NOMO-1 treated with DMSO at 0.1 percent for 48 hours (cell line): ENCODE results near the gene LRP1B.

Source experiments
- DNase-seq: peaks from one replicate; lab custom pipeline; 2025; ENCODE audit not compliant: unreplicated experiment; lab: John Stamatoyannopoulos, UW

The LRP1B gene

DNA sequence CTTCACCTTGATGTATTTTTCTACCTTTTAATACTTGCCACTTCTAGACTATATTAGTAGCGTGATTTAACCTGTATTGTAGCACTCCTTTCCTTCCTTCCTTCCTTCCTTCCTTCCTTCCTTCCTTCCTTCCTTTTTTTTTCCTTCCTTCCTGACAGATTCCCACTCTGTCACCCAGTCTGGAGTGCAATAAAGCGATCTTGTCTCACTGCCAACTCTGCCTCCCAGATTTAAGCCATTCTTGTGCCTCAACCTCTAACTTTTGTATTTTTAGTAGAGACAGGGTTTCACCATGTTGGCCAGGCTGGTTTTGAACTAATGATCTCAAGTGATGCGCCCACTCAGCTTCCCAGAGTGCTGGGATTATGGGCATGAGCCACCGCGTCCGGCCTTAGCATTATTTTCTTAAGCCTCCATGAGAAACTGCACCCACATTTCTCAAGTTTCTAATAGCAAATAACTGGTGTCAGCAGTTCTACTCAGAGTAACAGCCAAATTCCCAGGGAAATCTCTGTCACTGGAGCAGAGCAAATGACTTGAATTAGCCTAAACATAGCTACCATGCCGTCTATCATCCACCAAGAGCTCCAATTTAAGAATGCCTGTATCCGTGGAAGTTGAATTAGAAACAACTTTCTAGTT is 529.2 kb downstream of the LRP1B start:
- no peak for DNase-seq

DNA sequence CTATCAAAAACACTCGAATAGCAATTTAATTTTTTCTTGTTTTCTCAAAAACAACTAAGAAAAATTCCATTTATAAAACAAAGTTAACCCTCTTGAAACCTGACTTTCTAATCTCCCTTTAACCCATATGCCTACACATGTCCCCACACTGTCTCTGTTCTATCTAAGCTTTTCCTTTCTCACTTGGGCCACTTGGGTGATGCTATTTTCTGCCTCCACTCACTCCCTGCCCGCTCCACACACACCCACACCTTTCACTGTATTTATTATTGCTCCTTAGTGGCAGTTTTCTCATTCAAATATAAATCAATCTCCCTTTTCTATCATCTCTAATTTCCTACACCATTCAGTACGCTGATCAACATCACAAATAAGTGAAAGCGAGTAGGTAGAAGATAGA is 531.1 kb downstream of the LRP1B start:
- no peak for DNase-seq

DNA sequence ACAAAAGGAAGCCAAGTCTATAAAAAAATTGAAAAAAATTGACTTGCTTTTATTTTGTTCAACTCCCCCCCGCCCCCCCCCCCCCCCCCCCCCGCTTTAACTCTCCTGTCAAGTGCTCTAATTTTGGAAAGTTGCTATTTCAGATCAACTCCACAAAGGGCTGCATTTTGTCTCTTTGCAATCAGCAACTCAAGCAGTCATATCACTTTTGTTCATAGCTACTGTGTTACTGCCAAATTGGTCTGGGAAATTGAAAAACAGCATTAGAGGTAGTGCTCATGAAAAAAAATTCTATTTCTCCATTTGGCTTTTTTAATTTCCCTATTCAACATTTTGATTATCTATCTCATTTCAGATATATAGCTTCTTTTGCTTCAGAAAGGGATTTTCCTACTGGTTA is 531.8 kb downstream of the LRP1B start:
- DNase-seq = no peak

DNA sequence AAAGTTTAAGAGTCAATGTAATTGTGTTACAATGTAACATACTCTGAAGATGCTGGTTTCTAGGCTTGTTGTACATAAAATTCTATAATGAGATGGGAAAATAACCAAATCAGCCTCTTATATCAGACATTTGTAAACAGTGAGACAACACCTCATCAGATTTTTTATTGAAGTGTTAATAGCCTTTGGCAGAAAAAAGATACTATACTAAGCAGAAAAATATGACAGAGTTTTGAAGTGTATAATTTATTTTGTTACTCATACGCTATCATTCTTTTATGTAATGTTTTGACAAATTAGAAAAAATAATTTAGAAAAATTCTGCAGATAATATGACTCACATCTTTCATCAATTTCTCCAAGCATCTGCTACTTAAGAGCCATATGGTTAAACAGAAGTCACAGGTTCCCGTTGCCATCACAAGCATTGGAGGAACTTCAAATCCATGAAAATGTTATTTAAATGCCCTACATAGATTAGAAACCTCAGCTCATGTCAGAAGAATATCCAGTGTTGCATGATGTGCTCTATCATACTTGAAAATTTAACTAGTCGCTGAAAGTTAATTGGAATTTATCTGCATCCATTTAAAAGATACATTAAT is 535.4 kb downstream of the LRP1B start:
- DNase-seq = no peak

DNA sequence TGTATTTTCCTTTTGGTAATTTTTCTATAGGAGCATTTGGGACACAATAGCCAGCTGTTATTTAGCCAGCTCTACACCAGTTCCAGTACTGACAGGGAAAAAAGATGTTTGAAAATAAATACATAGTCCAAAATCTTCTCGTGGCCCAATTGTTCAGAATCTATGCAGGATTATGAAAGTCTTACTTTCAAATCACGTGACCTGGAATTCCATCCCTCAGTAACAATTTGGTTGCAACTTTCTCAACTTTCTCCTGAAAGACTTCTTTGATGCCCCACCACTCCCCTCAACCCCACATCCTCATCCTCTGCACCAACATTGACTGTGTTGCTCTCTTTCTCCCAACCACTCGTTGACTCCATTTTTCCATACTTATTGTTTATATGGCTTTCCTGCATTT is 539.0 kb downstream of the LRP1B start:
- DNase-seq = no peak

DNA sequence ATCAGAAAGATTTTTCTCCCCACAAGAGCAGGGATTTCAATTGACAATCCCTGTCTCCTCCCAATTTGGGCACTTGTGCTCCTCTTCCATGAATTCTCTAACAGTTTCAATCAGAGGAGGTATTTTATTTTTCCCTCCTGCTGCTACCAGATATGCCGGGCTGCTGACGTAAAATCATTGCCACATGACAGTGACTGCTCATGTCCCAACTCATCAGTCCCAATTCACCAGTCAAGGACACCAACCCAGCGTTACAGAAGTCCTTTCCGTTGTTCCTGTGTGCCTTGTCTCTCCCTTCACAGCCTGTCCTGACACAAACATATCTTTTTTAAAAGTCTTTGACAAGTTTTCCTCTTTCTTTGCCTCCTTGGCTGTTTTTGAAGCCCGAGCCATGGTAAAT is 540.2 kb downstream of the LRP1B start:
- DNase-seq = no peak

DNA sequence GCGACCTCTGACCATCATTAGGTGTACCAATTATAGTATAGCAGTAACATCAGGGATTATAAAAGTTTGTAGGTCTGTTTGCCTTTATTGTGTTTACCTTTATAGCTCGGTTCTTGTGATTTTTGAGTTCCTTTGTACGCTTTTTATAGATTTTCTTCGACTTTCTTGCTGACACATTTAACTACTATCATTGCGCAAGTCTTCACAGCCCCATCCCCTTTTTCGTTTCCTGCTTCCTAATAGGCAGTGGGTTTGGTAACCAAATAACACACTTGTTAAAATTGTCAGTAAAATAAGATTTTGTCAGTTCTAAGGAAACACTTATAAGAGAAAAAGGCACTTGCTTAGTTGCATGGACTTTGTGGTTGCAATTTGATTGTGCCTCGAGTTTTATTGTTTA is 541.5 kb downstream of the LRP1B start:
- DNase-seq = peak; percentile 18

DNA sequence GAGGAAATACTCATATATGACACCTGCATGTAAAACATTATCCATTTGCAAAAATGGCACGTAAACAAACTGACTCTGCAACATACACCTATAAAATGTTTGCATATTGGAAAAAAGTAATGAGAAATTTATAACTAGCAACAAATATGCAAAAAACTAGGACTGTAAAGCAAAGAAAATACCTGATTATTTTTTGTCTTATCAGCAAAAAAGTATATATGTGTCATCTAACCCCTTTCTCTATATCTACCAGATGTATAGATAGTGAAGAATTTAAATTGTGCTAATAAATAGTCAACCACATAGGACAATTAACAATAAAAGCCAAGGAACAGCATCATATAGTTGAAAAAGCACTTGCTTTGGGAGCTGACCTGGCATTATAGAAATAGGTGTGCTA is 543.8 kb downstream of the LRP1B start:
- no peak for DNase-seq

DNA sequence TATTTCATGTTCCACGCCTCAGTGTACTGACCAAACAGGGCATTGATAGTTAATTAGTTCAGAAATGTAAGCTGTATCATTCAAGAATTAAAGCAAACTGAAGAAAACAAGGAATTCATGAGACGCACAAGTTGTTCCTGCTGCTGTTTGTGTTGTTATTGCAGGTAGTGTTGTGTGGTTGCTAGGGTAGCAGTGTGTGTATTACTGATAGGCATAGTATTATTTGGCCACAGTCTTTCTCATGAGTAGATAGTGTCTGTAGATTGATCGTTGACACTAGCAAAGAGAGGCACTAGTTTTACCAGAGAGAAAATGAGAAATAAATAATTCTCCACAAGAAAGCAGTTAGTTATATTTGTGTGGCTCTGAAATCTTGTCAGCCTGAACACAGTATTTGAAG is 548.6 kb downstream of the LRP1B start:
- DNase-seq = no peak

DNA sequence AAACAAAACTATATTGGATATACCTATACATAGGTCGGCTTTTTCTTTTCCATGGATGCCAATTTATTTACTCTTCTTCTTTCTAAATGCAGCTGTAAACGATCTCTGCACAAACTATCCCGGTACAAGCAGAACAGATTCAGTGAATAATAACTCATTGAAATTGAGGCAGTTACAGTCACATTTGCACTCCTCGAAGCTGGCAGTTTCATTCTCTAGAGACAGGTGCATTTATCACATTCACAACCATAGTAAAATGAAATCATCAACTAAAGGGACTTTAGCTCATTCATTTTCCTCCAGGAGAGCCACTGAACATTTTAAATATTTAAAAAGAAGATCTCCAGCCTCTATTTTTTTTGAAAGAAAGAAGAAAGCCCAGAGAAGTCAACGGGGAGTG is 551.7 kb downstream of the LRP1B start:
- no peak for DNase-seq

DNA sequence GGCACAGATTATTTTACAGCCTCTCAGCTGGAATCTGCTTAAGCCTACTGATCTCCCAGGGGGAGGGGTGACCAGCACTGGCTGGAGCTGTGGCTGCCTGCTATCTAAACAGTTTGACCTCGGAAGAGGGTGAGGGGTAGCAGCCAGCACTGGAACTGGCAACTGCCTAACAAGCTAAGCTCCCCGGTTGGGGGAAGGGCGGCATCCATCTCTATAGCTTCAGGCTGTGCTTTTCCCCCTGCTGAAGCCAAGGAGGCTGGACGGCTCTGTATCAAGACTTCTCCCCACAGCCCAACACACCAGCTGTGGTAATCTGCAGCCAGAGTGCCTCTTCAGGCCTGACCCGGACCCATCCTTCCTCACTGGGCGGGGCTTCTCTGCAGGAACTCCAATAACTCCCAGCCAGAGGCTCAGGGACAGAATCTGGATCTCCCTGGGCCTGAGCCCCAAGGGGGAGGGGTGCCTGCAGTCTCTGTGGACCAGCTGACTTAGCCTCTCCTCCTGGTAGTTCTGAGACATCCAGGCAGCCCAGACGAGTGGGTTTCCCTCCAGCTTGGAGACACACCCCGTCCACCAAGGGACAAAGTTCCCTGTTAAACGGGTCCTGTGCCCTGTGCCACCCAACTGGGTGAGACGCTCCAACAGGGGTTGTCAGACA is 560.2 kb downstream of the LRP1B start:
- DNase-seq = no peak

DNA sequence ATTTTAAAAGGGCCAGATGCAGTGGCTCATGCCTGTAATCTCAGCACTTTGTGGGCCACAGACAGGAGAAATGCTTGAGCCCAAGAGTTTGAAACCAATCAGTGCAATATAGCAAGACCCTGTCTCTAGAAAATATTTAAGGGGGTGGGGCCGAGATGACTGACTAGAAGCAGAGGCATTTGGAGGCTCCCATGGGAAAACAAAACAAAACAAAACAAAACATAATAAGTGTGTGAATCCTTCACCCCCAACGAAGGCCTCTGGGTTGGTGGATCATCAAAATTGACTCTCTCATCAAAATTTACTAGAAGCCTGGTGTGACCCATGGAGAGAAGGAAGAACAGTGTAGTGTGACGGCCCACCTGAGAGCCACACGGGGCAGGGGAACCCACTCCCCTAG is 560.9 kb downstream of the LRP1B start:
- no peak for DNase-seq

DNA sequence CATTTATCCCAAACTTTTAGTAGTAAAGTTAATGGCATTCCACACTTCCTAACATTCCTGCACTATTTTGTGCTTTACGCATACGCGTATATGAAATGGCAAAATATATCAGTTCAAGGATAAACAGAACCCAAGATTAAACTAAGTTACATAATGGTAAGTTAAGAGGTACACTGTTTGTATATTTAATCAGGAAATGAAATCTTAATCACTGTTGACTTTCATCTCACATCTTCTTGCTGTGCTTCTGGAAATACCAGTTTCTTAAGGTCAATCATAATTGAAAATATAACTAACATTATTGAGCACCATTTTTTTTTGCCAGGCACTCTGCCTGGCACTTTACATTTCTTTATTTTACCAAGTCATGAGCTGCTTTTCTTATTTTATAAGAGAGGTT is 565.2 kb downstream of the LRP1B start:
- DNase-seq = no peak

DNA sequence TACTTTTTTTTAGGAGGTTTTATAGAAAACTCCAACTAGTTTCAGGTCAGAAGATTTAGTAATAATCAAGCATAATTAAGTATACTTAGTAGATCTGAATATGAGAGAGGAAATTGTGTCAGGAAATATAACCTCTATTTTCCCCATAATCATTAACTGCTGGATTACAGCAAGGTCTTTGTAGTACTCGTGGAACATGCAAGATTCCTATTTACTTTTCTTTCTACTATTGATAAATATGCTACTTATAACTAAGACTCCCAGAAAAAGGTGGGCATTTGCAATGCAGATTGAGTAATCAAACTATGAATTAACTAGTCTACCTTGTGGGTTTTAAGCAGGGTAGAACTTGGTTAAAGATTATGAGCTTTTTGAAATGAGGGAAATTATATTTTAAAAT is 570.1 kb downstream of the LRP1B start:
- DNase-seq = no peak

DNA sequence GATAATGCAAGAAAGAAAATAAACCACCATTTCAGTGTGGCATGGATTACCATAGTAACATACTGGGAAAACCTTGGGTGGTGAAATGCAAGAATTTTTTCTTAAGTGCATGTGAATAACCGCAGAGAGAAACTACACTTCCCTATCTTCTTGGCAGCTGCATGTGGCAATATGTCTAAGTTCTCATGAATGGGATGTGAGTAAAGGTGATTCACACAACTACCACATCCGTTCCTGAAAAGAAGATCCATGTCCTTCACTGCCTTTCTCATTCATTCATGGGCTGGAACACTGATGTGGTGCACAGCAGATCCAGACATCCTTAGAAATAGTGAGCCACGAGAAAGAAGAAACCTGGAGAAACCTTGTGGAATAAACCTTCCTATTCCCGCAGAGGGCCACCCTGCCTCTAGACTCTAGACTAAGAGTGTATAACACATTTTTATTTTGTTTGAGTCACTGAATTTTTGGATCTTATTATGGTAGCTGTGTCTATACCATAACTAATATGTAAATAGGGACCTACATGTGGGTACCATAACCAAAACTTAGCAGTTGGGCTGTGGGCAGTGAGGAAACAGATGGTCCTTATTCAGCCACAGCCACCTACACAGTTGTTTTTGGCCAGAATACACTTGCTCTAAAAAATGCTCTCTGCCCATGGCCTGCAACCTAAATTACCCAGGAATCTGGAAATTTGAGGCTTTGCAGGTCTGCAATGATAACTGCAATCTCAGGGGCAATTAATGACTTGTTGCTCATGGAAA is 573.3 kb downstream of the LRP1B start:
- DNase-seq = peak; percentile 92

DNA sequence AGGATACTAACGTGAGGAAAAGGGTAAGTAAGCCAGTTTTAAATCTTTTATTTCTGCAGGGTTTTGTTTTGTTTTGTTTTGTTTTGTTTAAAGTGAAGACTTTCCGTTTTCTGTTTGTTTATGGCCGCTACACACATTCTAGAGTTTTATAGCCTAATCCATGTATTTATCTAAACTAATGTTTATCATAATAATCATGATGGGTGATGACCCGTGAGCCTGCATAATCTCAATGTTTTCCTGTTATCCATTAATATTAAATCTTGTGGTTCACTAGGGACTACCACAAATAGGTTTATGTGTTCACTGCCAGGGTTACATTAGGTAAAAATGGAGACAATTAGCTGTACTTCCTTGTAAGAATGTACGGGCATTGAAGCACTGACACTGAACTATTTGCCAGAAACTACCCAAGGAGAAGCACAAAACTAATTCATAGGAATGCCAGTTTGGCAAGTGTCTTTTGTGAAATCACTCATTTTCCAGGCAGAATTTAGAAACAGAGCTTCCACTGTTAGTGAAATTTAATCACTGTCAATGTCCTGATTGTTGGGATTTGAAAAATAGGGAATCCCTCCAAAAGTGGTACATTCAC is 574.8 kb downstream of the LRP1B start:
- DNase-seq = no peak

DNA sequence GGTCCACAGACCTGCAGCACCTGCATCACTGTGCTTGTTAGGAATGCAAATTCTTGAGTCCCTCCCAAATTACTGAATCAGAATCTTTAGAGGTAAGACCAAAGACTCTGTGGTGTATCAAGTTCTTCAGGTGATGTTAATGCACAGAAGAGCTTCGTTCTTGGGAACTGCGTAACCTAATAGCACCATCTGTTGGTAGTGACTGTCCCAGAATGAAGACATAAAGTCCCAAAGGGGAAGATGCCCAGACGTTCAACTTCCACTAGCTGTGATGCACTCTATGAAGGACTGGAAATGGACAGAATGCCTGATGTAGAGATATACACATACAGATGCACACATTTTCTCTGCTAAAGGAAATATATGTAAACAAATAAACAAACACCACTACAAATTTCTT is 576.0 kb downstream of the LRP1B start:
- peak; percentile 66 for DNase-seq

DNA sequence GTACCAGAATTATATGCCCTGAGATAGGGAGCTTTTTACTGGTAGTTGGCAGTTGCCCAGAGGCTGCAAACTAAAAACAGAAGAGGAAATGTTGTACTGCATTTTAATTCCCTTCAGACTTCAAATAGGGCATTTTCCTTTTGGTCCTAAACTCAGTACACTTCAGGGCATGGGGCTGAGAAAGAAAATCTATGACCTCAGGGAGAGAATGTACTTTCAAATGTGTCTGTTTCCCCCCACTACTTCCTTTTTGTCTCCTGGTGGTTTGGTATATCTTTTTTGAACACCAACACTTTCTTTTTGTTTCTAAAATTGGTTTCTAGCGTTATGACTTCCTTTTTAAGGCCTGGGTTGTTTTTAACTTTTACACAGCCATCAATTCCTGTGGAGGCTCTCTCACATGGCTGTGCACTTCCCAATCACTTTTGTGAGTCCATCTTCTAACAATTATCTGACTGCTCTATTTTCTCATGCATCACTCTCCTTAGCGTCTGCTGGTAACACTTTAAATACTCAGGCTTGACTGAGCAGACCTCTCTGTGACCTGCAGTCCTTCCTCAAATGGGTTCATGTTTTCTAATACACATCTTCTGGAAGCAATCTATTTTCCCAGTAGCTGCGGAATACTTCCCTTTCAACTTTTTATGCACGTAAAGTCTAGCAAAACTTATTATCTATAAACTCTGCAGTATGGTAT is 596.0 kb downstream of the LRP1B start:
- DNase-seq = peak; percentile 67

DNA sequence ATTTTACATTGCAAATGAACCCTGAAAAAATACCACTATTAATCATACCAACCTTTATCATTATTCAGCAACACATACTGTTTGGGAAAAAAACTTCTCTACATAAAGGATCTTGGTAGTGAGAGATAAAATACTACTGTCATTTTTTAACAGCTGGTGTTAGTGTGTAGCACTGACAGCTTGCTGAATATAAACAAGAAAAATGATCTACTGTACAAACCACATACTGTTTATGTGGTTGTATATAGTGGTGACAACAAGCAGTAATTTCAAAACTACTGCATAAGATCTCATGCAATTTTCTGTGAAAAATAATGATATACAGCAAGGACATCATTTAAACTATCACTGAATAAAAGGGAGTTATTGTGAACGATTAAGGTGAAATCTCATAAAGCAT is 601.2 kb downstream of the LRP1B start:
- DNase-seq = no peak

DNA sequence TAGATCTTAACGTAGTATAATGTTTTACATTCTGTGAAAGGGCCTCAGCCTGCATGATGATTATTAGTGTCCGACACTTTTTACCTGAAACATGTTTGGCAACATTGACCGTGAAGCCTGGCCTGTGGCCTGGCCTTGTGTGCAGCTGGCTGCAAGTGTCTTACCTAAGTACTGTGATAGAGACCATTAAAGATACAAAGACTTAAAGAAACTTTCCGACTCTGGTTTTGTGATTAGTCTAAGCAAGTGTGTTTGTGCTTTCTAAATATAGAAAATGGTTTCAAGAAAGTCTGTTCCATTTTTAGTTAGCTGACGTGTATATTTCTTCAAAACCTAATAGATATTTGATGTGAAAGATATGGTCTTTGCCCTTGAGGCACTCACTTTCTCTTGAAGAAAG is 601.8 kb downstream of the LRP1B start:
- DNase-seq = no peak

DNA sequence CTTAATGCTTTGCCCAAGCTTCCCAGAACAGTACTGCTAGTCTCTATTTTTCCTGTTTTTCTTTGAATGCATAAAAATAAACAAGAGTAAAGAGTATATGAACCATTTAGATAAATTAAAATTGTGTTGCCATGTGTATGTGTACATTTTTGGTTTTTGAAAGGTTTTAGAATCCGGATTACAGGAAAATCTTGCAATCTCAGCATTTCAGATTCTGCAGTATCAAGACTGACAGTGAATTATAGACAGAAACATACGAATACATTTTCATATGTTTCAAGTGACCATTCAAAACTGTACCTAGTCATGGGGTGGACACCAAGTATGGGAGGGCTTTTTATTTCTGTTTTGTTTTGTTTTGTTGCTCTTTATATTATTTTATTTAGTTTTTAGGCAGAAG is 604.1 kb downstream of the LRP1B start:
- no peak for DNase-seq
